Measurements from ENCODE around the gene GAL3ST2.

The GAL3ST2 gene

GRCh38 chr2:241764275-241765241 lies 12.1 kb upstream of the GAL3ST2 start:
- Histone ChIP-seq H3K4me3 (ENCODE audit: low read length) (no peak overlapping the region), H3K9ac (ENCODE audit: low read length) (no peak overlapping the region), H3K9me2 (replicated peaks; ENCODE audit: insufficient read depth, low read length) (no peaks in the 10 kb centered on the region), H2AFZ (ENCODE audit: low read length) (no peak overlapping the region), H3K27ac (ENCODE audit: low read length) (no peak overlapping the region), H3K27me3 (replicated peaks; ENCODE audit: insufficient read depth, low read length) (no peaks in the 10 kb centered on the region), H3K9me3 (replicated peaks; ENCODE audit: insufficient read depth, low read length) (no peaks in the 10 kb centered on the region), H3K79me2 (ENCODE audit: low read length) (no peaks in the 10 kb centered on the region), H3K4me1 (ENCODE audit: low read length) (no peaks in the 10 kb centered on the region), H4K20me1 (ENCODE audit: insufficient read depth, low read length) (no peaks in the 10 kb centered on the region), H3K36me3 (replicated peaks; ENCODE audit: insufficient read depth, low read length) (no peaks in the 10 kb centered on the region), H3K4me2 (ENCODE audit: low read depth, low read length) (no peak overlapping the region), H3F3A (ENCODE audit: insufficient read depth, low read length) (no peaks in the 10 kb centered on the region)
- TF ChIP-seq CTCF (IDR thresholded peaks at IDR 0.05; ENCODE audit: low read length) = no peak
- no peak for TF ChIP-seq EZH2 (optimal IDR thresholded peaks at IDR 0.05; ENCODE audit: low read depth, low read length)
- no peak for TF ChIP-seq EZH2phosphoT487 (IDR thresholded peaks at IDR 0.05; ENCODE audit: low read length)
- no peak for DNase-seq

DNA sequence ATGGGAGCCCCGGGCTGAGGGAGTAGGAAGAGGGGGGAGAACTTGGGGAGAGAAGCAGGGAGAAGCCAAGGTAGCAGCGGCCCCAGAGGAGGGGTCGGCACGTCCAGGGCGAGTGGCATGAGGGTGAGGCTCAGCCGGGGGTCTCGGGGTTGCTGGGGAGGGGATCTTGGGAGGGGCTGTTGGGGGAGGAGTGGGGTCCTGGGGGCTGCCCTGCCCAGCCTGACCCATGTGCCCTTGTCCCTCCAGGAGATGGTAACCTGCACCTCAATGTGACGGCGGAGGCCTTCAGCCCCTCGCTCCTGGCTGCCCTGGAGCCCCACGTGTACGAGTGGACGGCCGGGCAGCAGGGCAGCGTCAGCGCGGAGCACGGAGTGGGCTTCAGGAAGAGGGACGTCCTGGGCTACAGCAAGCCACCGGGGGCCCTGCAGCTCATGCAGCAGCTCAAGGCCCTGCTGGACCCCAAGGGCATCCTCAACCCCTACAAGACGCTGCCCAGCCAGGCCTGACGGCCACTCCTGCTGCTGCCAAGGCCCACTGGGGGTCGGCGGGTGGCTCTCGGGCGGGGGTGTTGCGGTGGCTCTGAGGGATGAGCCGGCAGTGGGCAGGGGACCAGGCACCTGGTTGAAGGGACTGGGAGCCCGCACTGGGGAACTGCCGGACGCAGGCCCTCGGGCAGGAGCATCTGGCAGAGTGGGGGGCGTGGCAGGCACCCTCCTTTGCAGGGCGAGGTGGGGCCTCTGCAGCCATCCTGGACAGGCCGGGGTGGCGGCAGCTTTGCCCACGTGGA lies 9.0 kb upstream of the GAL3ST2 start:
- Histone ChIP-seq H3K36me3 (replicated peaks; ENCODE audit: insufficient read depth, low read length) (no peaks in the 10 kb centered on the region), H3K4me3 (ENCODE audit: low read length) (no peak overlapping the region), H3K79me2 (ENCODE audit: low read length) (no peaks in the 10 kb centered on the region), H3K9me2 (replicated peaks; ENCODE audit: insufficient read depth, low read length) (no peaks in the 10 kb centered on the region), H3F3A (ENCODE audit: insufficient read depth, low read length) (no peaks in the 10 kb centered on the region; the same call in 1 of the 2 replicates), H4K20me1 (ENCODE audit: insufficient read depth, low read length) (no peaks in the 10 kb centered on the region), H3K4me2 (ENCODE audit: low read depth, low read length) (no peak overlapping the region), H3K9me3 (replicated peaks; ENCODE audit: insufficient read depth, low read length) (no peaks in the 10 kb centered on the region), H3K27ac (ENCODE audit: low read length) (no peak overlapping the region), H3K4me1 (ENCODE audit: low read length) (peaks cover 3% of the 10 kb centered on the region; the same call in 1 of the 2 replicates), H2AFZ (ENCODE audit: low read length) (no peak overlapping the region), H3K9ac (ENCODE audit: low read length) (no peak overlapping the region), H3K27me3 (replicated peaks; ENCODE audit: insufficient read depth, low read length) (no peaks in the 10 kb centered on the region)
- DNase-seq = no peak
- no peak for TF ChIP-seq CTCF (IDR thresholded peaks at IDR 0.05; ENCODE audit: low read length)
- no peak for TF ChIP-seq EZH2phosphoT487 (IDR thresholded peaks at IDR 0.05; ENCODE audit: low read length)
- TF ChIP-seq EZH2 (optimal IDR thresholded peaks at IDR 0.05; ENCODE audit: low read depth, low read length) = no peak

DNA sequence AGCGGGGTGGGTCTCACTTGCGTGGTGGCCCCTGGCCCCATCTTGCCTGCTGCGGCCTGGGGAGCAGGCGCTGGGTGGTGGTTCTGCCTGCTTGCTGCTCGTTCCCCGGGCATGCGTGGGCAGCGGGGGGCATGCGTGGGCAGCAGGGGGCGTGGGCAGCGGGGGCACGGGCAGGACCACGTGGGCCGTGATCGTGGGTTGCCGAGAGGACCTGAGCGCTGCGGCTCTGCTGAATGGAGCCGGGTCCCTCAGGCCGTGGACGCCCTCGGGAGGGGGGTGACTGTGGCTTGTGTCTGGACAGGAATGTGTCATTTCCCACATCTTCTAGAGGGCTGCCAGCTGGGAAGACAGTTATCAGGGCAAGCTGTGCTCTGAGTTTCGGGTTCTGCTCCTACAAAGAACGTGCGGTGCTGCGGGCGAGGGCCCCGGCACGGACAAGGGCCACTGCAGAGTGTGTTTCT lies 8.3 kb upstream of the GAL3ST2 start:
- Histone ChIP-seq H3K4me2 (ENCODE audit: low read depth, low read length) (no peak overlapping the region), H3K9me2 (replicated peaks; ENCODE audit: insufficient read depth, low read length) (no peaks in the 10 kb centered on the region), H3K27ac (ENCODE audit: low read length) (no peak overlapping the region), H4K20me1 (ENCODE audit: insufficient read depth, low read length) (no peaks in the 10 kb centered on the region), H2AFZ (ENCODE audit: low read length) (no peak overlapping the region), H3K4me1 (ENCODE audit: low read length) (peaks cover 5% of the 10 kb centered on the region; the same call in 1 of the 2 replicates), H3K36me3 (replicated peaks; ENCODE audit: insufficient read depth, low read length) (no peaks in the 10 kb centered on the region), H3F3A (ENCODE audit: insufficient read depth, low read length) (no peaks in the 10 kb centered on the region; the same call in 1 of the 2 replicates), H3K27me3 (replicated peaks; ENCODE audit: insufficient read depth, low read length) (no peaks in the 10 kb centered on the region), H3K79me2 (ENCODE audit: low read length) (no peaks in the 10 kb centered on the region), H3K4me3 (ENCODE audit: low read length) (no peak overlapping the region), H3K9me3 (replicated peaks; ENCODE audit: insufficient read depth, low read length) (no peaks in the 10 kb centered on the region), H3K9ac (ENCODE audit: low read length) (no peak overlapping the region)
- no peak for DNase-seq
- no peak for TF ChIP-seq CTCF (IDR thresholded peaks at IDR 0.05; ENCODE audit: low read length)
